Right atrium auricular region (tissue), 2 donors: ENCODE measurements around the gene ADARB2. TPM values are rescaled to one million over a fixed set of nuclear protein-coding genes. Genes with fewer than 3 reads are reported as not detected.

Experiments used
- DNase-seq: peaks from one replicate; pipeline ENCODE4 v3.0.0-alpha.2; 2019; ENCODE audit warnings: low spot score
- H3K27ac ChIP-seq, 2 donors: fragments of 200-600 bp; sonication (generic); 1 replicate in 1 of 2; 2 replicates in 1 of 2; pipeline ENCODE4 v1.5.1; 2016 to 2019
- H3K27me3 ChIP-seq, 2 donors: fragments of 200-600 bp; sonication (generic); one replicate each; pipeline versions ENCODE4 v1.5.1 to v1.6.0; 2017 to 2019
- H3K36me3 ChIP-seq: fragments of 200-600 bp; sonication (generic); one replicate; pipeline ENCODE4 v1.5.1; 2016
- H3K4me1 ChIP-seq, 2 donors: fragments of 200-600 bp; sonication (generic); one replicate each; pipeline versions ENCODE4 v1.5.1 to v1.6.0; 2017 to 2019
- H3K4me3 ChIP-seq, 2 donors: fragments of 200-600 bp; sonication (generic); 1 replicate in 1 of 2; 2 replicates in 1 of 2; pipeline ENCODE4 v1.5.1; 2017 to 2019; ENCODE audit warnings: mild to moderate bottlenecking in 1 of 2, moderate library complexity in 1 of 2
- H3K9me3 ChIP-seq, 2 donors: fragments of 200-600 bp; sonication (generic); one replicate each; pipeline ENCODE4 v1.5.1; 2019
- CTCF ChIP-seq, 2 donors: fragments of 200-600 bp; sonication (generic); IDR thresholded peaks; one replicate each; pipeline ENCODE4 v1.5.1; 2019; ENCODE audit warnings: antibody characterized with exemption in 2 of 2
- total RNA-seq, 2 donors: library from RNA; depleted of rRNA; stranded (reverse); fragments of >200 nt; gene quantifications; one replicate each; pipeline ENCODE4 v1.1.0, GENCODE V29; 2016

ADARB2 gene
- total RNA-seq, 2 donors from 2014 or later: 0.33 to 0.71 TPM

GRCh38 chr10:1631282-1631681 is 106.0 kb downstream of the ADARB2 start:
- no peak for DNase-seq
- no peak for TF ChIP-seq CTCF (IDR thresholded peaks at IDR 0.05)
- H3K4me3 ChIP-seq: no peak overlapping the region

GRCh38 chr10:1630304-1630703 is 107.0 kb downstream of the ADARB2 start:
- Histone ChIP-seq H3K36me3 (no peaks in the 10 kb centered on the region), H3K27ac (no peak overlapping the region), H3K4me1 (no peaks in the 10 kb centered on the region), H3K27me3 (no peaks in the 10 kb centered on the region), H3K9me3 (peaks cover 0 to 4% of the 10 kb centered on the region in 2 donors), H3K4me3 (no peak overlapping the region)
- DNase-seq: no peak
- TF ChIP-seq CTCF (IDR thresholded peaks at IDR 0.05): no peak

More at GRCh38 chr10:1631282-1631681, 106.0 kb downstream of the ADARB2 start:
- H3K9me3 ChIP-seq: peaks cover 0 to 4% of the 10 kb centered on the region in 2 donors
- H3K27ac ChIP-seq: no peak overlapping the region
- H3K27me3 ChIP-seq: no peaks in the 10 kb centered on the region
- H3K4me1 ChIP-seq: no peaks in the 10 kb centered on the region
- no peaks in the 10 kb centered on the region for H3K36me3 ChIP-seq

- Histone ChIP-seq H3K27ac (no peak overlapping the region), H3K4me3 (no peak overlapping the region), H3K27me3 (no peaks in the 10 kb centered on the region), H3K9me3 (peaks cover 0 to 4% of the 10 kb centered on the region in 2 donors), H3K4me1 (no peaks in the 10 kb centered on the region), H3K36me3 (no peaks in the 10 kb centered on the region)
- TF ChIP-seq CTCF (IDR thresholded peaks at IDR 0.05): no peak
- no peak for DNase-seq
These were observed 107.8 kb downstream of the ADARB2 start for GRCh38 chr10:1629326-1630198.

GRCh38 chr10:1628757-1629156 is 108.6 kb downstream of the ADARB2 start:
- Histone ChIP-seq H3K27me3 (no peaks in the 10 kb centered on the region), H3K36me3 (no peaks in the 10 kb centered on the region), H3K4me1 (no peaks in the 10 kb centered on the region), H3K4me3 (no peak overlapping the region), H3K27ac (no peak overlapping the region), H3K9me3 (peaks cover 0 to 4% of the 10 kb centered on the region in 2 donors)
- no peak for DNase-seq
- no peak for TF ChIP-seq CTCF (IDR thresholded peaks at IDR 0.05)

GRCh38 chr10:1627945-1628344 is 109.4 kb downstream of the ADARB2 start:
- Histone ChIP-seq H3K4me1 (no peaks in the 10 kb centered on the region), H3K9me3 (peaks cover 0 to 4% of the 10 kb centered on the region in 2 donors), H3K27me3 (no peaks in the 10 kb centered on the region), H3K27ac (no peak overlapping the region), H3K36me3 (no peaks in the 10 kb centered on the region), H3K4me3 (no peak overlapping the region)
- DNase-seq: no peak
- no peak for TF ChIP-seq CTCF (IDR thresholded peaks at IDR 0.05)
